PC-9 (cell line): Measurements from ENCODE around the gene GNAQ.

ENCODE experiments used
- EZH2 ChIP-seq: fragments of 200-600 bp; sonication (generic); IDR thresholded peaks from 2 replicates; pipeline ENCODE4 v1.8.0; 2017; ENCODE audit warnings: antibody characterized with exemption, low read depth
- TF ChIP-seq, protein P1 (sequence below): fragments of 200-600 bp; sonication (generic); conservative IDR thresholded peaks from 2 replicates; pipeline ENCODE4 v1.6.1; 2017; ENCODE audit warnings: mixed run types, antibody characterized with exemption, mild to moderate bottlenecking, moderate library complexity

GRCh38 chr9:78014776-78015175 lies 16.8 kb downstream of the GNAQ start:
- TF ChIP-seq, protein P1, sequence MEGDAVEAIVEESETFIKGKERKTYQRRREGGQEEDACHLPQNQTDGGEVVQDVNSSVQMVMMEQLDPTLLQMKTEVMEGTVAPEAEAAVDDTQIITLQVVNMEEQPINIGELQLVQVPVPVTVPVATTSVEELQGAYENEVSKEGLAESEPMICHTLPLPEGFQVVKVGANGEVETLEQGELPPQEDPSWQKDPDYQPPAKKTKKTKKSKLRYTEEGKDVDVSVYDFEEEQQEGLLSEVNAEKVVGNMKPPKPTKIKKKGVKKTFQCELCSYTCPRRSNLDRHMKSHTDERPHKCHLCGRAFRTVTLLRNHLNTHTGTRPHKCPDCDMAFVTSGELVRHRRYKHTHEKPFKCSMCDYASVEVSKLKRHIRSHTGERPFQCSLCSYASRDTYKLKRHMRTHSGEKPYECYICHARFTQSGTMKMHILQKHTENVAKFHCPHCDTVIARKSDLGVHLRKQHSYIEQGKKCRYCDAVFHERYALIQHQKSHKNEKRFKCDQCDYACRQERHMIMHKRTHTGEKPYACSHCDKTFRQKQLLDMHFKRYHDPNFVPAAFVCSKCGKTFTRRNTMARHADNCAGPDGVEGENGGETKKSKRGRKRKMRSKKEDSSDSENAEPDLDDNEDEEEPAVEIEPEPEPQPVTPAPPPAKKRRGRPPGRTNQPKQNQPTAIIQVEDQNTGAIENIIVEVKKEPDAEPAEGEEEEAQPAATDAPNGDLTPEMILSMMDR: no peak
- no peak for TF ChIP-seq EZH2
